Osteoblast (primary cell): ENCODE measurements around the gene RARA. TPM values are rescaled to one million over a fixed set of nuclear protein-coding genes. Genes with fewer than 3 reads are reported as not detected.

ENCODE experiments used
- DNase-seq: peaks from one replicate; pipeline ENCODE4 v3.0.0; 2011; ENCODE audit warnings: low spot score, mixed read lengths; ENCODE audit not compliant: insufficient read length; ENCODE audit errors: missing footprints
- H2AFZ ChIP-seq: 2 replicates; pipeline ENCODE4 v1.6.0; 2011; ENCODE audit warnings: mild to moderate bottlenecking, low read length
- H3K27ac ChIP-seq: 2 replicates; pipeline ENCODE4 v1.5.1; 2011; ENCODE audit warnings: mild to moderate bottlenecking, low read depth, low read length, moderate library complexity
- H3K27me3 ChIP-seq: 2 replicates; pipeline ENCODE4 v1.6.0; 2012; ENCODE audit warnings: mild to moderate bottlenecking, control low read depth, inconsistent platforms, low read length, moderate library complexity; ENCODE audit not compliant: insufficient read depth
- H3K36me3 ChIP-seq: 2 replicates; pipeline ENCODE4 v1.5.1; 2011; ENCODE audit warnings: mild to moderate bottlenecking, low read length, control low read depth, moderate library complexity; ENCODE audit not compliant: insufficient read depth
- H3K4me1 ChIP-seq: 2 replicates; pipeline ENCODE4 v1.5.1; 2011; ENCODE audit warnings: mild to moderate bottlenecking, low read length, control low read depth, moderate library complexity; ENCODE audit not compliant: insufficient read depth
- H3K4me2 ChIP-seq: 2 replicates; pipeline ENCODE4 v1.6.0; 2011; ENCODE audit warnings: mild to moderate bottlenecking, low read length; ENCODE audit not compliant: insufficient read depth
- H3K4me3 ChIP-seq: fragments of 200-600 bp; sonication (generic); 3 replicates; pipeline ENCODE4 v1.5.1; 2012; ENCODE audit warnings: mild to moderate bottlenecking, low read length, inconsistent platforms; ENCODE audit not compliant: insufficient read depth
- H3K79me2 ChIP-seq: 2 replicates; pipeline ENCODE4 v1.6.0; 2012; ENCODE audit warnings: mild to moderate bottlenecking, low read length, control low read depth, inconsistent platforms; ENCODE audit not compliant: insufficient read depth
- H3K9me3 ChIP-seq: 2 replicates; pipeline ENCODE4 v1.5.1; 2011; ENCODE audit warnings: low read depth, low read length, control low read depth
- H4K20me1 ChIP-seq: 2 replicates; pipeline ENCODE4 v1.6.0; 2012; ENCODE audit warnings: mild to moderate bottlenecking, low read length, control low read depth; ENCODE audit not compliant: insufficient read depth
- total RNA-seq: library from RNA; depleted of rRNA; stranded (reverse); fragments of >200 nt; gene quantifications from 2 replicates; pipeline ENCODE4 v1.2.3, GENCODE V29; 2012
- TF ChIP-seq, protein P1 (sequence below): IDR thresholded peaks from 2 replicates; pipeline ENCODE4 v1.5.1; 2011; ENCODE audit warnings: mild to moderate bottlenecking, low read depth, low read length, moderate library complexity; ENCODE audit errors: extremely low read depth

Gene RARA
- total RNA-seq, 1 donor, result 31.1 TPM

DNA sequence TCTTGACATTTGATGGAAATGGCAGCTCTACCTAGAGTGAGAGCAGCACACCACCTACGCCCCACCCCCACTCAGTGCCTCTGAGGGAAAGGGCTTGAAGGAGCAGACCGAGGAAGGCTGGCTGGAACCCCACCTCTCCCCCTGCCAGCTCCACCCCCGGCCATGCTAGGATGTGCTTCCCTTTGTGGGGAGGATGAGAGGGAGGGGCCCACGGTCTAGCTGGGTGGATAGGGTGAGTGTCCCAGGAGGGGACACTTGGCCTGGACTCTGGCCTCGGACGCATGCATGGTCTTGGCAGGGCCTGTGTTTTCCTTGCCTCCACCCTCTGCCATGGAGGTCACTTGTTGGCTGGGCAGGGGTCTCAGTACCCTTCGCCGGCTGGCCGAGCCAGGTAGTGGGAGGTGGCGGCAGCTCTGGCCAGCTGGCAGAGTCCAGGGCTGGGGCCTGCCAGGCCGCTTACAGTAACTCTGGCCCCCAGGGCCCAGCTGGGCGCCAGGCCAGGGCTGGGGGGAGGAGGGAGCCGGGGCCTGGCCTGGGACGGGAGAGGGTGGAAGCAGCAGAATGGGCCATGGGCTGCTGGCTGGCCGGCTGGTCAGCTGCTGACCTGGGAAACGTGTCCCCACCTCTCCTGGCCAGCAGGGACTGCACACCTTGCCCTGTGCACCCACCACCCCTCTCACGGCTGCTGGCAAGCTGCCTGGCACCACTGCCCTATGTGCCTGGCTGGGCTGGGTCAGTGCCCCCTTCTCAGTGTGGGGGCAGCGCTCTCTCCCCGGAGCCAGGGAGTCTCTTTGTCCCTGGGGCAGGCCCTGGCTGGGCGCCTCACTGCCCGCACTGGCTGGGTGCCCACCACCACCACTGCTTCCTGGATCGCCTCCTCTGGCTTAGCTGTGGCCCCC is 23.0 kb downstream of the RARA start:
- Histone ChIP-seq H3K4me1 (peaks cover 66% of the 10 kb centered on the region), H3K4me2 (peak overlapping the region; percentile 81), H4K20me1 (peaks cover 33% of the 10 kb centered on the region), H3K79me2 (peaks cover 91% of the 10 kb centered on the region), H3K27me3 (no peaks in the 10 kb centered on the region), H3K4me3 (peak overlapping the region; percentile 55), H2AFZ (no peak overlapping the region), H3K36me3 (peaks cover 9% of the 10 kb centered on the region), H3K27ac (peak overlapping the region; percentile 78), H3K9me3 (no peaks in the 10 kb centered on the region)
- TF ChIP-seq, protein P1, sequence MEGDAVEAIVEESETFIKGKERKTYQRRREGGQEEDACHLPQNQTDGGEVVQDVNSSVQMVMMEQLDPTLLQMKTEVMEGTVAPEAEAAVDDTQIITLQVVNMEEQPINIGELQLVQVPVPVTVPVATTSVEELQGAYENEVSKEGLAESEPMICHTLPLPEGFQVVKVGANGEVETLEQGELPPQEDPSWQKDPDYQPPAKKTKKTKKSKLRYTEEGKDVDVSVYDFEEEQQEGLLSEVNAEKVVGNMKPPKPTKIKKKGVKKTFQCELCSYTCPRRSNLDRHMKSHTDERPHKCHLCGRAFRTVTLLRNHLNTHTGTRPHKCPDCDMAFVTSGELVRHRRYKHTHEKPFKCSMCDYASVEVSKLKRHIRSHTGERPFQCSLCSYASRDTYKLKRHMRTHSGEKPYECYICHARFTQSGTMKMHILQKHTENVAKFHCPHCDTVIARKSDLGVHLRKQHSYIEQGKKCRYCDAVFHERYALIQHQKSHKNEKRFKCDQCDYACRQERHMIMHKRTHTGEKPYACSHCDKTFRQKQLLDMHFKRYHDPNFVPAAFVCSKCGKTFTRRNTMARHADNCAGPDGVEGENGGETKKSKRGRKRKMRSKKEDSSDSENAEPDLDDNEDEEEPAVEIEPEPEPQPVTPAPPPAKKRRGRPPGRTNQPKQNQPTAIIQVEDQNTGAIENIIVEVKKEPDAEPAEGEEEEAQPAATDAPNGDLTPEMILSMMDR, result no peak
- DNase-seq, result peak; percentile 99

DNA sequence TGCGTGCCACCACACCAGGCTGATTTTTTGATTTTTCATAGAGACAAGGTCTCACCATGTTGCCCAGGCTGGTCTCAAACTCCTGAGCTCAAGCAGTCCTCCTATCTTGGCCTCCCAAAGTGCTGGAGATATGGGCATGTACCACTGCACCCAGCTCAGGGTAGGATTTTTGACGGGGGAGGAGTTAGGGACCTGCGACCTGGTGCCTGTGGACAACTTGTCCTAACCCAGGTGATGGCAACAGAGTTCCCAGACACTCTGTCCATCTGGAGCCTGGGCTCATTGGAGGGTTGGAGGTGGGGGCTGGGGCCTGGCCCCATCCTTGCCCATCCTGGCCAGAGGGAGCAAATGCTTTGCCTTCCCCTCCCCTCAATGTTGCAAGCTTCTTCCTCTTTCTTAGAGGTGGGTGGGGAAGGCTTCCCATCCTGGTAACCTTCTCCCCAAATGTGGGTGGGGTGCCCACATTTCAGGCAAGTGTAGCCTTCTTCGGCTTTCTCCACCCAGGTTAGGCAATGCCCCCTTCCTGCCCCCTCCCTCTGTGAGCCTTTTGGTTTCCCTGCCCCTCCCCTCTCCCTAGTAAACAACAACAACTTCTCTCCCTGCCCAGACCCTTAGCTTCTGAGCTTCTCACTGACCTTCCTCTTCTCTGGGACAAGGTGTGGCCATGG is 24.9 kb downstream of the RARA start:
- TF ChIP-seq, protein P1, result no peak
- Histone ChIP-seq H3K27ac (peak overlapping the region; percentile 27), H3K4me1 (peaks cover 54% of the 10 kb centered on the region), H3K9me3 (no peaks in the 10 kb centered on the region), H4K20me1 (peaks cover 24% of the 10 kb centered on the region), H3K4me3 (no peak overlapping the region), H3K36me3 (peaks cover 14% of the 10 kb centered on the region), H3K27me3 (no peaks in the 10 kb centered on the region), H3K4me2 (no peak overlapping the region), H3K79me2 (peaks cover 87% of the 10 kb centered on the region), H2AFZ (no peak overlapping the region)
- no peak for DNase-seq

DNA sequence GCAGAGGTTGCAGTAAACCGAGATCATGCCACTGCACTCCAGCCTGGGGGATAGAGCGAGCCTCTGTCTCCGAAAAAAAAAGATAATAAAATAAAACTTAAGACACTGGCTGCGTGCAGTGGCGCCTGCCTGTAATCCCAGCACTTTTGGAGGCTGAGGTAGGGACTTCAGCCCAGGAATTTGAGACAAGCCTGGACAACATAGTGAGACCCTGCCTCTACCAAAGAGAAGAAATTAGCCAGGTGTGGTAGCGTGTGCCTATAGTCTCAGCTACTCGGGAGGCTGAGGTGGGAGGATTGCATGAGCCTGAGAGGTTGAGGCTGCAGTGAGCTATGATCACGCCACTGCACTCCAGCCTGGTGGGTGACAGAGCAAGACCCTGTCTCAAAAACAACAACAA is 26.6 kb downstream of the RARA start:
- no peak for DNase-seq
- H2AFZ ChIP-seq, result no peak overlapping the region
- no peaks in the 10 kb centered on the region for H3K27me3 ChIP-seq
- peaks cover 14% of the 10 kb centered on the region for H3K36me3 ChIP-seq
- peaks cover 87% of the 10 kb centered on the region for H3K79me2 ChIP-seq
- no peak overlapping the region for H3K4me2 ChIP-seq
- H3K27ac ChIP-seq, result peak overlapping the region; percentile 27
- H3K4me1 ChIP-seq, result peaks cover 46% of the 10 kb centered on the region
- H3K9me3 ChIP-seq, result no peaks in the 10 kb centered on the region
- peaks cover 22% of the 10 kb centered on the region for H4K20me1 ChIP-seq
- TF ChIP-seq, protein P1, result no peak
- H3K4me3 ChIP-seq, result no peak overlapping the region

DNA sequence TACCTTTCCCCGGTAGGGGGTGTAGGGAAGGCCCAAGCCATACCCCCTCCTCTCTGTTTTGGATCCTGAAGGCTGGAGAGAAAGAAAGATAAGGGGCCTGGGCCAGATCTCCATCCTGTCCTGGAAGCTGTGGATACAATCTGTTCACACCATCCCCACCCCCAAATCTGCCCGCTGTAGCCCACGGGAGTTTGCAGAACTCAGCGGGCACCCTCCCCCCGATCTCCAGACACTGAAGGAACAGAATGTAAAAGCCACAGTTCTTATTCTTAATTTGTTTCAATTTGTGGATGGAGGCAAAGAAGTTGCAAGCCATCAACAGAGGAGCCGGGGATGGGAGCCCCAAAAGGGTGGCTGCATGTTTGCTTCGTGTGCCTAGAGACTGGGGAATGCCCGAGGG is 28.4 kb downstream of the RARA start:
- Histone ChIP-seq H2AFZ (no peak overlapping the region), H3K4me2 (no peak overlapping the region), H3K79me2 (peaks cover 76% of the 10 kb centered on the region), H3K36me3 (peaks cover 9% of the 10 kb centered on the region), H3K4me3 (no peak overlapping the region), H4K20me1 (peaks cover 26% of the 10 kb centered on the region), H3K9me3 (no peaks in the 10 kb centered on the region), H3K4me1 (peaks cover 33% of the 10 kb centered on the region), H3K27me3 (no peaks in the 10 kb centered on the region), H3K27ac (no peak overlapping the region)
- TF ChIP-seq, protein P1, result no peak
- DNase-seq, result no peak
